ENCODE results near the gene GABPB1.

GRCh38 chr15:50339717-50340116 is 15.3 kb downstream of the GABPB1 start:
- no peak for TF ChIP-seq POLR2A (IDR thresholded peaks at IDR 0.05)
- TF ChIP-seq, protein P1, sequence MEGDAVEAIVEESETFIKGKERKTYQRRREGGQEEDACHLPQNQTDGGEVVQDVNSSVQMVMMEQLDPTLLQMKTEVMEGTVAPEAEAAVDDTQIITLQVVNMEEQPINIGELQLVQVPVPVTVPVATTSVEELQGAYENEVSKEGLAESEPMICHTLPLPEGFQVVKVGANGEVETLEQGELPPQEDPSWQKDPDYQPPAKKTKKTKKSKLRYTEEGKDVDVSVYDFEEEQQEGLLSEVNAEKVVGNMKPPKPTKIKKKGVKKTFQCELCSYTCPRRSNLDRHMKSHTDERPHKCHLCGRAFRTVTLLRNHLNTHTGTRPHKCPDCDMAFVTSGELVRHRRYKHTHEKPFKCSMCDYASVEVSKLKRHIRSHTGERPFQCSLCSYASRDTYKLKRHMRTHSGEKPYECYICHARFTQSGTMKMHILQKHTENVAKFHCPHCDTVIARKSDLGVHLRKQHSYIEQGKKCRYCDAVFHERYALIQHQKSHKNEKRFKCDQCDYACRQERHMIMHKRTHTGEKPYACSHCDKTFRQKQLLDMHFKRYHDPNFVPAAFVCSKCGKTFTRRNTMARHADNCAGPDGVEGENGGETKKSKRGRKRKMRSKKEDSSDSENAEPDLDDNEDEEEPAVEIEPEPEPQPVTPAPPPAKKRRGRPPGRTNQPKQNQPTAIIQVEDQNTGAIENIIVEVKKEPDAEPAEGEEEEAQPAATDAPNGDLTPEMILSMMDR (IDR thresholded peaks at IDR 0.05) = no peak
